ENCODE results near the gene LSM12.

The LSM12 gene

GRCh38 chr17:44007346-44008204 lies 58.9 kb downstream of the LSM12 start:
- H3K9me3 Mint-ChIP-seq: no peaks in the 10 kb centered on the region
- H3K4me1 Mint-ChIP-seq (ENCODE audit: low read depth): peaks cover 19% of the 10 kb centered on the region
- H3K4me3 Mint-ChIP-seq: peak overlapping the region; percentile 79
- no peak for DNase-seq (ENCODE audit: low spot score)
- H3K36me3 Mint-ChIP-seq (ENCODE audit: low read depth): peaks cover 4% of the 10 kb centered on the region
- H3K27me3 Mint-ChIP-seq (ENCODE audit: low read depth): peaks cover 22% of the 10 kb centered on the region
- peak overlapping the region; percentile 32 for H3K27ac Mint-ChIP-seq

DNA sequence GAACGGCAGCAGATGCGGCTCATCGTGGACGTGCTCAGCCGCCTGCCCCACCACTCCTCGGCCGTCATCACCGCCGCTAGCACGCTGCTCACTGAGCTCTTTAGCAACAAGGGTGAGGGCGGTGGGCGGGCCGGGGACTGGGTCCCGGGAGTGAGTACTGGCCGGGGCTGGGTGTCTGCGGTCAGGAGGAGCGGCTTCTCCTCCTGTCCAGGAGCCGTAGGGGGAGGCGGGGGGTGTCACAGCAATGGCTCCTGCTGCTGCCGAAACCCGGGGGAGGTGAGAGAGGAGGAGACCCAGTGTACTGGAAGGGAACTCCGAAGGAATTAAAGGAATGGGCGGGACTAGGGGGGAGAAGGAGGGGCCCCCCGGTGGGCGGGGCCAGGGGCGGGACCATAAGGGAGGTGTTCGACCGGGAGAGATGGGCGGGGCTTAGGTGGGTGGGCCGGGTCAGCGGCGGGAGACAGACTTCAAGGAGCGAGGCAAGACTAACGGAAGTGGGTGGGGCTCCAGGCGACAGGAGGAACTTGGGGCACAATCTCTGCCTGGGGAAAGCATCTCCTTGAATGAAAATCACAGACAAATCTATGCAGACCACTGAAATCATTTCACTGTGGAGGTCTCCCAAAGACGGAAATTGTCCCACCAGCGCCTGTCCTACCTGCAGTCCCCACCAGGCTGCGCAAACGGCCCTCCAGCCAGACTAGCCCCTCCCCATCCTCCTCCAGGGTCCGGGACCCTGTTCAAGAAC lies 59.7 kb downstream of the LSM12 start:
- DNase-seq (ENCODE audit: low spot score): peak; percentile 87
- Mint-ChIP-seq H3K27me3 (ENCODE audit: low read depth) (peaks cover 23% of the 10 kb centered on the region), H3K9me3 (no peaks in the 10 kb centered on the region), H3K4me1 (ENCODE audit: low read depth) (peaks cover 19% of the 10 kb centered on the region), H3K4me3 (peak overlapping the region; percentile 79), H3K36me3 (ENCODE audit: low read depth) (peaks cover 4% of the 10 kb centered on the region), H3K27ac (peak overlapping the region; percentile 60)

GRCh38 chr17:44006272-44006597 lies 60.2 kb downstream of the LSM12 start:
- peak overlapping the region; percentile 52 for H3K27ac Mint-ChIP-seq
- no peaks in the 10 kb centered on the region for H3K9me3 Mint-ChIP-seq
- H3K4me1 Mint-ChIP-seq (ENCODE audit: low read depth): peaks cover 19% of the 10 kb centered on the region
- peaks cover 25% of the 10 kb centered on the region for H3K27me3 Mint-ChIP-seq (ENCODE audit: low read depth)
- peaks cover 1% of the 10 kb centered on the region for H3K36me3 Mint-ChIP-seq (ENCODE audit: low read depth)
- no peak for DNase-seq (ENCODE audit: low spot score)
- H3K4me3 Mint-ChIP-seq: peak overlapping the region; percentile 79

- H3K9me3 Mint-ChIP-seq: no peaks in the 10 kb centered on the region
- peaks cover under 1% of the 10 kb centered on the region for H3K36me3 Mint-ChIP-seq (ENCODE audit: low read depth)
- H3K4me1 Mint-ChIP-seq (ENCODE audit: low read depth): peaks cover 19% of the 10 kb centered on the region
- peaks cover 25% of the 10 kb centered on the region for H3K27me3 Mint-ChIP-seq (ENCODE audit: low read depth)
- peak overlapping the region; percentile 79 for H3K4me3 Mint-ChIP-seq
- DNase-seq (ENCODE audit: low spot score): peak; percentile 34
- peak overlapping the region; percentile 52 for H3K27ac Mint-ChIP-seq
Observed at GRCh38 chr17:44005527-44006271, 60.8 kb downstream of the LSM12 start.

GRCh38 chr17:44004761-44005526 lies 61.5 kb downstream of the LSM12 start:
- Mint-ChIP-seq H3K4me3 (no peak overlapping the region), H3K27ac (no peak overlapping the region), H3K9me3 (no peaks in the 10 kb centered on the region), H3K4me1 (ENCODE audit: low read depth) (peaks cover 19% of the 10 kb centered on the region), H3K27me3 (ENCODE audit: low read depth) (peaks cover 27% of the 10 kb centered on the region), H3K36me3 (ENCODE audit: low read depth) (no peaks in the 10 kb centered on the region)
- no peak for DNase-seq (ENCODE audit: low spot score)

GRCh38 chr17:44004077-44004760 lies 62.3 kb downstream of the LSM12 start, which contains the start of gene NAGS:
NAGS (plus strand) TSS chr17:44004622; CDS start chr17:44004664, 42 bp downstream.
- Mint-ChIP-seq H3K36me3 (ENCODE audit: low read depth) (no peaks in the 10 kb centered on the region), H3K27me3 (ENCODE audit: low read depth) (peaks cover 29% of the 10 kb centered on the region), H3K9me3 (no peaks in the 10 kb centered on the region), H3K27ac (no peak within 1 kb of the TSS), H3K4me3 (no peak within 1 kb of the TSS), H3K4me1 (ENCODE audit: low read depth) (peaks cover 19% of the 10 kb centered on the region)
- no peak for DNase-seq (ENCODE audit: low spot score)

DNA sequence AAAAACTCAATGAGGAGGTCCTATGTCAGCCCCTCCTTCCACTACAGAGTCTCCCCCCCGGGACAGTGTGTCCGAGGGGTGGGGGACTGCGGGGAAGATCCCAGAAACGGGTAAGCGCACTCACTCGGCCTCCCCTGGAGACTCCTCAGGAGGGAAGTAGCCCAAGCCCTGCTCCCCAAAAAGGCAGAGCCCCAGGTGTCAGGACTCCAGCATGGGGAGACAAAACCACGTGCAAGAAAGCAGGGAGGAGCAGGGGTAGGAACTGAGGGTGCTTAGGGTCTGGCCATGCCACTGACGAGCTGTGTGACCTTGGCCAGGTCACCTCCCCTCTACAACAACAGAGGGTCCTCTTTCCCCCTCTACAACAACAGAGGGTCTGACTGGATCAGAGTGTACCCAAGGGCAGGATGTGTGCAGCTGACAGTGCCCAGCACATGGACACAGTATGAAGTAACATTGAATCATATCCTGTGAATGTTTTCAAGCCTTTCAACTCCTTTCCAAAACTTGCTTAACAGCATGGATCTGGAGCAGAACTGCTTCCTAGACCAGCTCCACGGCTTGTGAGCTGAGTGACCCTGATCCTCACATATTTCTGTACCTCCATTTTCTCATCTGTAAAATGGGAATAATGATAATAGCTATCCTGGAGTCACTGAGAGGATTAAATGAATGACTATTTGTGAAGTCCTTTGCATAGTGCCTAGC lies 64.2 kb downstream of the LSM12 start:
- H3K27ac Mint-ChIP-seq: no peak overlapping the region
- peaks cover 11% of the 10 kb centered on the region for H3K4me1 Mint-ChIP-seq (ENCODE audit: low read depth)
- H3K36me3 Mint-ChIP-seq (ENCODE audit: low read depth): no peaks in the 10 kb centered on the region
- no peaks in the 10 kb centered on the region for H3K9me3 Mint-ChIP-seq
- no peak for DNase-seq (ENCODE audit: low spot score)
- no peak overlapping the region for H3K4me3 Mint-ChIP-seq
- H3K27me3 Mint-ChIP-seq (ENCODE audit: low read depth): peaks cover 38% of the 10 kb centered on the region

DNA sequence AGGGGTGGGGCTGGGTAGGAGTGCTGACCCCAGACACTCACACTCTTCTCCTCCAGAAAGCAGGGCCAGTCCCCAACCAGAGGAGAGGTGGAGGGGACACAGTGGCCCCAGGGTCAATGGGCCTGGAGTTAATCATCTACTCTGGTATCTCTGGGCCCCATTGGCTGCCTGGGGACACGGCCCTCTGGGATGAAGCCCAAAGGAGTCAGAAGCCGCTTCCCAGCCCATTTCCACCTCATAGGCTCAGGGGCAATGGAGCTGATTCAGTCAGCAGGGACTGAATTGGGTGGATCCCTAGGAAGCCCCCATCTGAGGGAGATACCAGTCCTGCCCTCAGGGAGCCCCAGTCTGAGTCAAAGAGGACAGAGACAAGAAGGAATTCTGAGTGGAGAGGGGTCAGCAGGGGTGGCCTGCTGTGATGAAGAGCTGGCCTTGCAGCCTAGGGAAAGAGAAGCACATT lies 65.0 kb downstream of the LSM12 start:
- Mint-ChIP-seq H3K27me3 (ENCODE audit: low read depth) (peaks cover 35% of the 10 kb centered on the region), H3K9me3 (no peaks in the 10 kb centered on the region), H3K4me1 (ENCODE audit: low read depth) (peaks cover 6% of the 10 kb centered on the region), H3K27ac (no peak overlapping the region), H3K4me3 (no peak overlapping the region), H3K36me3 (ENCODE audit: low read depth) (no peaks in the 10 kb centered on the region)
- no peak for DNase-seq (ENCODE audit: low spot score)

DNA sequence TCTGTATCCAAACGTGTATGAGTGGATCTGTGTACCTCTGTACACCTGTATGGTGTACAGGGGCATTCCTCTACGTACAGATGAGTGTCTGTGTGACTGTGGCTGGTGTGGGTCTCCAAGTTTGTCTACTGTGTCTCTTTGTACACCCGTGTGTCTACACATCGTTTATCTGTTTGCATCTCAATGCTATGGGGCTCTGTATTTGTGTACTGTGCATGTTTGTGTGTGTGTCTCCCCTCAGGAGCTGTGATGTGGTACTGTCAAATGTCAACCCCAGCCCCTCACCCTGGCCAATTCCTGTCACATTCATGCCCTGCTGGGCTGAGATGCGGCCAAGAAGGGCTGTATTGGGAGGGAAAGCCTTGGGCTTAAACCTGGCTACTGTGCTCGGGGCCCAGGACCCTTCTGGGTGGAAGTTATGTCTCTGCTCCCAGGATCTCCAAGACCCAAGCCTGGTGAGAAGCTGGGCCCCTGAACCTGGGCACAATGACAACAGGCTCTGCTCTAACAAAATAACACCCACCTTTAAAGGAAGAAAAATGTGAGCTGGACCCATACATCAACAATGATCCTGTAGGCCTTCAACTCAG lies 65.5 kb downstream of the LSM12 start:
- Mint-ChIP-seq H3K4me1 (ENCODE audit: low read depth) (peaks cover under 1% of the 10 kb centered on the region), H3K27ac (no peak overlapping the region), H3K4me3 (no peak overlapping the region), H3K9me3 (no peaks in the 10 kb centered on the region), H3K27me3 (ENCODE audit: low read depth) (peaks cover 33% of the 10 kb centered on the region), H3K36me3 (ENCODE audit: low read depth) (no peaks in the 10 kb centered on the region)
- DNase-seq (ENCODE audit: low spot score): no peak

- Mint-ChIP-seq H3K36me3 (ENCODE audit: low read depth) (no peaks in the 10 kb centered on the region), H3K4me1 (ENCODE audit: low read depth) (no peaks in the 10 kb centered on the region), H3K27me3 (ENCODE audit: low read depth) (peaks cover 33% of the 10 kb centered on the region), H3K27ac (no peak overlapping the region), H3K9me3 (no peaks in the 10 kb centered on the region), H3K4me3 (no peak overlapping the region)
- DNase-seq (ENCODE audit: low spot score): no peak
Observed at GRCh38 chr17:44000141-44000860, 66.2 kb downstream of the LSM12 start.

DNA sequence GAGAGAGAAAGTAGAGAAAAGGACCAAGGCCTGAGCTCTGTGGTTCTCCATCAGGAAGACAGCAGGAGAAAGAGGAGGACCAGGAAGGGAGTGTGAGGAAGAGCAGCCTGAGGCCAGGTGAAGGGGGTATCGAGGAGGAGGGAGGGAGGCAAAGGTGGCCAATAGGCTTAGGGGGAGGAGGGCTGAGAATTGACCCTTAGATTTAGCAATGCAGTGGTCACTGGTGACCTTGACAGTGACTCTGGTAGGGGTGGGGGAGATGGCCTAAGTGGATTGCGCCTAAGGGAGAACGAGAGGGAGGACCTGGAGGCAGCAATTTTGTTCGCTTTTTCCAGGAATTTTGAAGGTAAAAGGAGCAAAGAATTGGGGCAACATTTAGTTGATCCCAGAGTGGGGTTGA lies 67.4 kb downstream of the LSM12 start:
- Mint-ChIP-seq H3K4me3 (no peak overlapping the region), H3K27ac (no peak overlapping the region), H3K36me3 (ENCODE audit: low read depth) (no peaks in the 10 kb centered on the region), H3K27me3 (ENCODE audit: low read depth) (peaks cover 37% of the 10 kb centered on the region), H3K9me3 (no peaks in the 10 kb centered on the region), H3K4me1 (ENCODE audit: low read depth) (no peaks in the 10 kb centered on the region)
- no peak for DNase-seq (ENCODE audit: low spot score)

DNA sequence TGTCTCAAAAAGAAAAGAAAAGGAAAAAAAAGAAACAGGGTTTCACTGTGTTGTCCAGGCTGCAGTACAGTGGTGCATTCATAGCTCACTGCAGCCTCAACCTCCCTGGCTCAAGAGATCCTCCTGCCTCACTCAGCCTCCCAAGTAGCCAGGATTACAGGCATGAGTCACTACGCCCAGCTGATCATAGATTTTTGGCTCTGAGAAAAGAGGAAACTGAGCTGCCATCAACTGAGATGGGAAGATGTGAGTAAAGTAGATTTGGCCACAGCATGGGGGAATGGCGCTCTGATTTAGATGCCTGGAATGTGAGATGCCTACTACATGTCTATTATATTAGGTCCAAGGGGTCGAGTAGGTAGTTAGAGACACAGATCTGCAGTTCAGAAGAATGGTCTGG lies 67.9 kb downstream of the LSM12 start:
- H3K4me3 Mint-ChIP-seq: no peak overlapping the region
- no peaks in the 10 kb centered on the region for H3K36me3 Mint-ChIP-seq (ENCODE audit: low read depth)
- H3K27me3 Mint-ChIP-seq (ENCODE audit: low read depth): peaks cover 35% of the 10 kb centered on the region
- no peak overlapping the region for H3K27ac Mint-ChIP-seq
- no peaks in the 10 kb centered on the region for H3K9me3 Mint-ChIP-seq
- no peaks in the 10 kb centered on the region for H3K4me1 Mint-ChIP-seq (ENCODE audit: low read depth)
- no peak for DNase-seq (ENCODE audit: low spot score)
